ENCODE data around the gene PLEK2.

PLEK2 gene

DNA sequence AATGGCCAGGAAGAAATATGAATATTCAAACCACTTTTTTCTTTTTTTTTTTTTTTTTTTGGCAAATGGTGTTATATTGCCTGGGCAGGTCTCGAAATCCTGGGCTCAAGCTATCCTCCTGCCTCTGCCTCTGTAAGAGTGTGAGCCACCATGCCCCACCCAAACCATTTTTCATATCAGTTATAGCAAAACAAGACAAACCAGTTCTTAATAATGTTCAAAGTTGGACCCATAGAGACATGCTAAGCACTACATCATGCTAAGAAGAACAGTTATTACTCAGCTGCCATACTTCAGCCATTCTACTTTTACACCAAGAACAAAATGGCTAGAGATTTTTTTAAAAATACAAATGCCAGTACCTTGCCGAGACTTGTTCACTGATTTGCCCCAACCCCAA is 26.3 kb downstream of the PLEK2 start:
- Histone ChIP-seq H3K27me3 (ENCODE audit: insufficient read depth, low read length) (no peaks in the 10 kb centered on the region), H3K4me1 (ENCODE audit: insufficient read depth, low read length) (no peaks in the 10 kb centered on the region), H3K4me3 (ENCODE audit: low read length) (no peak overlapping the region), H2AFZ (ENCODE audit: low read depth, low read length) (no peak overlapping the region), H3K9me3 (ENCODE audit: low read length) (no peaks in the 10 kb centered on the region), H3K36me3 (ENCODE audit: insufficient read depth, low read length) (peaks cover 56% of the 10 kb centered on the region)

DNA sequence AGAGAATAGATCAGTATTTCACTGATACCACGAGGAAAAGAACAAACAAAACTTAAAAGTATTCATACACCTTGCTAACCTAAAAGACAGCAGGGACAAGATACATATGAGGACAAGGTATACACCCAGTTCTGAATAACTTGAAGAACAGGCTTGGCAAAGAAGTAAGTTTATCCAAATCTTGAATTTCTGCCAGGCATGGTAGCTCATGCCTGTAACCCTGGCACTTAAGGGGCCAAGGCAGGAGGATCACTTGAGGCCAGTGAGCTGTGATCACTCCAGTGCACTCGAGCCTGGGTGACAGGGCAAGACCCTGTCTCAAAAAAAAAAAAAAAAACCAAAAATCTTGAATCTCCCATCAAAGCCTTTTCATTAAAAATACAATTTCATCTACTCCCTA is 26.8 kb downstream of the PLEK2 start:
- no peaks in the 10 kb centered on the region for H3K9me3 ChIP-seq (ENCODE audit: low read length)
- no peaks in the 10 kb centered on the region for H3K4me1 ChIP-seq (ENCODE audit: insufficient read depth, low read length)
- H3K4me3 ChIP-seq (ENCODE audit: low read length) = no peak overlapping the region
- H3K27me3 ChIP-seq (ENCODE audit: insufficient read depth, low read length) = no peaks in the 10 kb centered on the region
- H3K36me3 ChIP-seq (ENCODE audit: insufficient read depth, low read length) = peaks cover 61% of the 10 kb centered on the region
- no peak overlapping the region for H2AFZ ChIP-seq (ENCODE audit: low read depth, low read length)

DNA sequence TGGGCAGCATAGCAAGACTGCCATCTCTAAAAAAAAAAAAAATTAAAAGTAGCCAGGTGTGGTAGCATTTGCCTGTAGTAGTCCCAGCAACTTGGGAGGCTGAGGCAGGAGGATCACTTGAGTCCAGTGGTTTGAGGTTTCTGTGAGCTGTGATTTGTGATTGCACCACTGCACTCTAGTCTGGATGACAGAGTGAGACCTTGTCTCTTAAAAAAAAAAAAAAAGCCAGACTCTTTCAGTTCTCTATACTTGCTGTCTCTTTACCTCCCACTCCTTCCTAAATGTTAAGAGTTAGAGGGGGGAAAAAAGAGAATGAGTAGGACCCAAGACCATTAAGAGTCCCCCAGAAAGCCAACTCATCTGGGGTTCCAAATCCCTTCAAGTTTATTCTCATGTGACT is 34.0 kb downstream of the PLEK2 start:
- H3K27me3 ChIP-seq (ENCODE audit: insufficient read depth, low read length) = no peaks in the 10 kb centered on the region
- no peaks in the 10 kb centered on the region for H3K4me1 ChIP-seq (ENCODE audit: insufficient read depth, low read length)
- H2AFZ ChIP-seq (ENCODE audit: low read depth, low read length) = no peak overlapping the region
- H3K9me3 ChIP-seq (ENCODE audit: low read length) = no peaks in the 10 kb centered on the region
- peaks cover 87% of the 10 kb centered on the region for H3K36me3 ChIP-seq (ENCODE audit: insufficient read depth, low read length)
- H3K4me3 ChIP-seq (ENCODE audit: low read length) = no peak overlapping the region

DNA sequence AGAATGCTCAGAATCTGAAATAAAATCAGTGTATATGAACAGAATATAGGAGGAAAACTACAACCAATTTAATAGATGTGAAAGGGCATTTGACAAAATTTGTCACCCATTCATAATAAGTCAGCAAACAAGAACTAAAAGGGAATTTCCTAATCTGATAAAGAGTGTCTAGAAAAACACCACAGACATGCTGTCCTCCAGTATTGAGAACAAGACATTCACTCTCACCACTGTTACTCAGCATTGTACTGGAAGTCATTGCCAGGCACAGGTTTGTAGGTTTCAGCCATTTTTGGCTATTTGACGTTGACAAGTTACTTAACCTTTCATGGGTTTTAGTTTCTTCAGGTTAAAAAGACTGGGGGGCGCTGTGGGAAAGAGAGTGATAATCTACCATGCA is 38.6 kb downstream of the PLEK2 start:
- no peaks in the 10 kb centered on the region for H3K9me3 ChIP-seq (ENCODE audit: low read length)
- H3K27me3 ChIP-seq (ENCODE audit: insufficient read depth, low read length) = no peaks in the 10 kb centered on the region
- no peak overlapping the region for H3K4me3 ChIP-seq (ENCODE audit: low read length)
- H3K36me3 ChIP-seq (ENCODE audit: insufficient read depth, low read length) = peaks cover 76% of the 10 kb centered on the region
- H2AFZ ChIP-seq (ENCODE audit: low read depth, low read length) = no peak overlapping the region
- no peaks in the 10 kb centered on the region for H3K4me1 ChIP-seq (ENCODE audit: insufficient read depth, low read length)

DNA sequence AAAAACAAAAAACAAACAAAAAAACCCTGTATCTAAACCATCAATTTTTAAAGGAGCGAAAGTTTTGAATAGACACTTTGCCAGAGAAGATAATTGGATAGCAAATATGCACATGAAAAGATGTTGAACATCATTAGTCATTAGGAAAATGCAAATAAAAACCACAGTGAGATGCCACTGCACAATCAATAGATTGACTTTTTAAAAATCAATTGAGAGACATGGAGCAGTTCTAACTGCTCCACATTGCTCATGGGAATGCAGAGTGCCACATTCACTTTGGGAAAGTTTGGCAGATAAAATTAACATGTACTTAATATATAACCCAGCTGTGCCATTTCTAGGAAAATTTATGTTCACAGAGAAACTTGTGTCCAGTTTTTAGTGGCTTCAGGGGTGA is 39.1 kb downstream of the PLEK2 start:
- Histone ChIP-seq H2AFZ (ENCODE audit: low read depth, low read length) (no peak overlapping the region), H3K4me1 (ENCODE audit: insufficient read depth, low read length) (no peaks in the 10 kb centered on the region), H3K27me3 (ENCODE audit: insufficient read depth, low read length) (no peaks in the 10 kb centered on the region), H3K4me3 (ENCODE audit: low read length) (no peak overlapping the region), H3K9me3 (ENCODE audit: low read length) (no peaks in the 10 kb centered on the region), H3K36me3 (ENCODE audit: insufficient read depth, low read length) (peaks cover 80% of the 10 kb centered on the region)

DNA sequence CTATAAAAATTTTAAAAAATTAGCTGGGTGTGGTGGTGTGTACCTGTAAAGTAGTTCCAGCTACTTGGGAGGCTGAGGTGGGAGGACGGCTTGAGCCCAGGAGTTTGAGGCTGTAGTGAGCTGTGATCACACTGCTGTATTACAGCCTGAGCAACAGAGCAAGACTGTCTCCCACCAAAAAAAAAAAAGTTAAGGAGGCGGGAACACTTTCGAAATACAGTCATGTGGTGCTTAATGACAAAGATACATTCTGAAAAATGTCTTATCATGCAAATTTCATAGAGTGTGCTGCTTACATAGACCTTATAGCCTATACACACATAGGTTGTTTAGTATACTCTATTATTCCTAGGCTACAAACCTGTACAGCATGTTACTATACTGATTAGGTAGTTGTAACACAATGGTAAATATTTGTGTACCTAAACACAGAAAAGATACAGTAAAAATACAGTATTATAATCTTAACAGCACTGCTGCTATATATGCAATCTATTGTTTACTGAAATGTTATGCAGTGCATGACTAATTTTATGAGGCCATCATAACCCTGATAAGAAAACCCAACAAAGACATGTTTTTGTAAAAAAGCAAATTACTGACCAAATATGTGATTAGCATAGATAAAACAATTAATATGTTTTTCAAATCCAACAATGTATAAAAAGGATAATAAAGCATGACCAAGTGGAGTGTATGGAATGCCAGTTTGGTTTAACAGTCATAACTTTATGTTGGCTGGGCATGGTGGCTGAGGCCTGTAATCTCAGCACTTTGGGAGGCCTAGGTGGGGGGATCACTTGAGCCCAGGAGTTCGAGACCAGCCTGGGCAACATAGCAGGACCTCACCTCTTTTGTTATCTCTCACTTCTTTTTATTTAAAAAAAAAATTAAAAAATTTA is 40.5 kb downstream of the PLEK2 start:
- Histone ChIP-seq H3K4me3 (ENCODE audit: low read length) (no peak overlapping the region), H3K9me3 (ENCODE audit: low read length) (no peaks in the 10 kb centered on the region), H2AFZ (ENCODE audit: low read depth, low read length) (no peak overlapping the region), H3K27me3 (ENCODE audit: insufficient read depth, low read length) (no peaks in the 10 kb centered on the region), H3K4me1 (ENCODE audit: insufficient read depth, low read length) (no peaks in the 10 kb centered on the region), H3K36me3 (ENCODE audit: insufficient read depth, low read length) (peaks cover 79% of the 10 kb centered on the region)

DNA sequence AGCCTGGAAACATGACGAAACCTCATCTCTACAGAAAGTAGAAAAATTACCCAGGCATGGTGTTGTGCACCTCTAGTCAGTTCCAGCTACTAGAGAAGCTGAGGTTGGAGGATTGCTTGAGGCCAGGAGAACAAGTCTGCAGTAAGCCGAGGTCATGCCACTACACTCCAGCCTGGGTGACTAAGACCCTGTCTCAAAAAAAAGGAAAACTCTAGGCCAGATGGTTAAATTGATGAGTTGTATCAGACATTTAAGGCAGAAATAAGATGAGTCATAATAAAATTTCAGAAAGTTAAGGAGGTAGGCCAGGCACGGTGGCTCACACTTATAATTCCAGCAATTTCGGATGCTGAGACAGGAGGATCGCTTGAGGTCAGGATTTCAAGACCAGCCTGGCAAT is 41.1 kb downstream of the PLEK2 start:
- Histone ChIP-seq H3K36me3 (ENCODE audit: insufficient read depth, low read length) (peaks cover 79% of the 10 kb centered on the region), H3K9me3 (ENCODE audit: low read length) (no peaks in the 10 kb centered on the region), H3K4me3 (ENCODE audit: low read length) (no peak overlapping the region), H2AFZ (ENCODE audit: low read depth, low read length) (no peak overlapping the region), H3K27me3 (ENCODE audit: insufficient read depth, low read length) (no peaks in the 10 kb centered on the region), H3K4me1 (ENCODE audit: insufficient read depth, low read length) (no peaks in the 10 kb centered on the region)

DNA sequence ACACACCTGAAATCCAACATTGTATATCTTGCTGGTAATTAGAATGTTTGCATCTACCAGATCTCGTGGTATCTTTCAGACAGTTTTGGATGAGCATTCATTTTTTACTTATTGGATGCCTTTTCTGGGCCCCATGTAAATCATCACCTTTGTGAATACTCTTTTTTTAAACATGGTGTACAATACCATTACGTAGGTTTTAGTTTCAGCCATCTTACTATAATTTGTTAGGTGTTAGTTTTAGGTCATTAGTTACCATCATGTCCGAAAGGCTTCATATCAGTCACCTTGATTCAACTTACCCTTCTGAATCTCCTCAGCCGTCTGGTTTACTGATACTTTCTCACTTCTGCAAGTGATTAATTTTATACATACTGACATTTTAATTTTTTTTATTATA is 46.5 kb downstream of the PLEK2 start:
- Histone ChIP-seq H3K9me3 (ENCODE audit: low read length) (no peaks in the 10 kb centered on the region), H3K27me3 (ENCODE audit: insufficient read depth, low read length) (no peaks in the 10 kb centered on the region), H3K36me3 (ENCODE audit: insufficient read depth, low read length) (peaks cover 55% of the 10 kb centered on the region)

DNA sequence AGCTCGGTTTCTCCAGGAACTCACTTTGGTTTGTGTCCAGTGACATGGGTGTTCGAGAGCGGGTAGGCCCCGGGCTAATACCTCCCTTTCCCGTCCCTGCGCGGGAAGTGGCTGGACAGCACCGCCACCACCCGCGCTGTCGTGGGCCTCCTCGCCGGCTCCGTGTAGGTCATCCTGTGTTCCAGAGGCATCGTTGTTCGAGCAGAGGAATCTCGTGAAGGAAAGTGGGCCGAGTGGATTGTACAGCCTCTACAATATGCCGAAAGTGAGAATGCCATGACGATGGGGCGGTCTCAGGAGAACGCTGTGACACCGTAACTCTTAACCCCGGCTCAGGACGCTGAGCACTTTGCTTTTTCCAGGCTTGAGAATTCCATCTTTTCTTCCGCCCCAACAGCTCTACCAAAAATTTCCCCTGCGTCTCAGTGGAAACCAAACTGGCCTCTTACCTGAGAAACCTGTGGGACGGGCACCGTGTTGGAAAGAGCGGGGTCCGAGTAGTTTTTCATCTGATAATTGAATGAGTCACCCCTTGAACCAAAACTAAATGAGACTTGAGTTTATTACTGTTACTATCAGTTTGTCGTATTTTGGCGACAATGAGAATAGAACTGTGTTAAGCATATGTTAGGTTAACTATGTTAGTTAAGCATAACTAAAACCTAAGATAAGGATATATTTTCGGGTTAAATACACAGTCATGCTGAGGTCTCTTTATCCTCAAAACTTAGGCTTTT is 51.3 kb downstream of the PLEK2 start:
- Histone ChIP-seq H3K27me3 (ENCODE audit: insufficient read depth, low read length) (no peaks in the 10 kb centered on the region), H2AFZ (ENCODE audit: low read depth, low read length) (peak overlapping the region; percentile 48), H3K4me3 (ENCODE audit: low read length) (peak overlapping the region; percentile 88), H3K9me3 (ENCODE audit: low read length) (no peaks in the 10 kb centered on the region), H3K36me3 (ENCODE audit: insufficient read depth, low read length) (peaks cover 13% of the 10 kb centered on the region), H3K4me1 (ENCODE audit: insufficient read depth, low read length) (peaks cover 42% of the 10 kb centered on the region)

More for the DNA sequence above, 46.5 kb downstream of the PLEK2 start:
- H3K4me1 ChIP-seq (ENCODE audit: insufficient read depth, low read length) = peaks cover 18% of the 10 kb centered on the region
- H2AFZ ChIP-seq (ENCODE audit: low read depth, low read length) = no peak overlapping the region
- H3K4me3 ChIP-seq (ENCODE audit: low read length) = no peak overlapping the region

DNA sequence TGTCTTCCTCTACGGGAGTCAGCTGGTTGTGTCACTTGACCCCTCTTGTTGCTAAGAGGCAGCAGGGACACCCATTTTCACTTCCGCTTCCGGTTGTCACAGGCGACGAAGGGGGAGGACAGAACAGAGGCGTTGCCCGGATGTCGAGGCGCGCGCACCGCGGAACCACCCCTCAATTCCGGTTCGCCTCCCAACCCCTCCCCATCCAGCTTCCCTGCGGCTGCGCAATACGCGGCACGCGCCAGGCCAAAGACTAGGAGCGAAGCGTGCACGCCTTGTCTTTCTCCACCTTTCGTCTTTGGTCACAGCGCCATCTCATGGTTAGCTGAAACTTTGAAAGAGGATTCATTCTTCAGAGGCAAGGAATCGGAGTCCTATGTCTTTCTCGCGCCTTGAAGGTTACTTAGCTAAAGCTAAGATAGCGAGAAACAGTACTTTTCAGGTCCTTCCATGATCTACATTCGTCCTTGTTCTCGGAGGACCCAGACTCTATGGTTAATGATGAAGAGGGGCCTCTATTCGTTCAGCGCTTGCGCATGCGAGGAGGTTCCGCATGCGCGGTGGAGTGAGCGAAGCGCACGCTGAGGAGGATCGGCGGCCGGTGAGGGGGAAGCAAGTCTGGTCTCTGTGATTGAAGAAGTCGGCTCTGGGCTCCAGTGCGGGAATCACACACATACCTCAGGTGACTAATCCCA is 52.0 kb downstream of the PLEK2 start, which contains the start of the genes ATP6V1D and EIF2S1:
Gene ATP6V1D (minus strand): TSS at position 30 of the 695 bp plus-strand sequence. CDS start 106 bp downstream, outside the sequence.
Gene EIF2S1 (plus strand): TSS at position 554 of the 695 bp plus-strand sequence. CDS start 4,440 bp downstream, outside the sequence.
- Histone ChIP-seq H3K4me1 (ENCODE audit: insufficient read depth, low read length) (peaks cover 42% of the 10 kb centered on the region), H3K4me3 (ENCODE audit: low read length) (peak within 1 kb of the TSS; percentile 88), H3K27me3 (ENCODE audit: insufficient read depth, low read length) (no peaks in the 10 kb centered on the region), H3K36me3 (ENCODE audit: insufficient read depth, low read length) (peaks cover 6% of the 10 kb centered on the region), H3K9me3 (ENCODE audit: low read length) (no peaks in the 10 kb centered on the region), H2AFZ (ENCODE audit: low read depth, low read length) (peak within 1 kb of the TSS; percentile 48)

DNA sequence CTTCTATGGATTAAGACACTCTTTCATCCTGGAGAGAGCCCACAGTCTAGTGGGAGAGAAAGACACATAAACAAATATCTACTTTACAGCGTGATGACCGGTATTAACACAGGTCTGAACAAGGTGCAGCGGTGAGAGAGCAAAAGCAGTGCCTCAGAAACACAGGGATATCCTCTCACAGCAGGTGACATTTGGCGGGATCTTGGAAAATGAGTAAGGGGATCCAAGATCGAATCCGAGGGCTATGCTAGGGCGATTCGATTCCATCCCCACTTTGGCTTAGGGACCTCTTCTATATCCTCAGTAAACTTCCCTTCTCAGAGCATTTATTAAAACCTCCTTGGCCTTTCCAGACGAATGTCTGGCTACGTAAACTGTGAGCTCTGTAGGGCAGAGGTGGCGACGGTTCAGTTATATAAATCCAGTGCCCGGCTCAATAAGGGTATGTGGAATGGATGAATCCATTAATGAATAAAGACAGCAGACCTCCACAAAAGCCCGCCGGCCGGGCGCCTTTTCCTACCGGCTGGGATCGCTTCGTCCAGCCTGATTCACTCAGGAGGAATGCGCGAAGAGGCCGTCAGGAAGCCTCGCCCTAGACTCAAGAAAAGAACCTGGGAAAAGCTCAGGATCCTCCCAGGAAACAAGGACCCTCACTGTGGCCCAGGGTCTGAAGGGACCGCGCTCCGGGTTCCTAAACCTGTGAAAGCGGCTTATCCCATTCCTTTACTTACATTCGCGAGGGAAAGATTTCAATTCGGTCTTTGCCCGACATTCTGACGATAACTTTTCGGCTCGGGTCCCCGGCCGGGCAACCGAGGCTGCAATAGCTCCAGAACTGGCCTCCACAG is 52.8 kb downstream of the PLEK2 start:
- Histone ChIP-seq H3K4me3 (ENCODE audit: low read length) (peak overlapping the region; percentile 88), H3K36me3 (ENCODE audit: insufficient read depth, low read length) (no peaks in the 10 kb centered on the region), H3K4me1 (ENCODE audit: insufficient read depth, low read length) (peaks cover 42% of the 10 kb centered on the region), H3K27me3 (ENCODE audit: insufficient read depth, low read length) (no peaks in the 10 kb centered on the region), H2AFZ (ENCODE audit: low read depth, low read length) (no peak overlapping the region), H3K9me3 (ENCODE audit: low read length) (no peaks in the 10 kb centered on the region)

DNA sequence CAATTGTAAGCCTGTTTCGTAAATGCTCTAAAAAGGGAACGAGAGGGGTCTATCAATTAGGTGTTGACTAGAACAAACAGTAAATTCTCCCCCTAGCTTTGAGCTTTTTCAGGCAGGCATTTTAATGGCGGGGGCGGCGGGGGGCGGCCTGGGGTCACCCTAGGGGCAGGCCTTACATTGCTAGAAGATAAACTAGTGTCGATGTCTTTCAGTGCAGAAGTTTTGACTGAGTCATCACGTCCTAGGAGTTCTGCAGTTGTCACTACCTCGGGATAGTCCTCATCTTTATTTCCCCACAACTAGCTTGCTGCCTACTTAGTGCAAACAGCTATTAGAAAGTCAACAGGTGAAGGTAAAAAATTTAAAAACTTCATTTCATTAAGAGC is 54.0 kb downstream of the PLEK2 start:
- Histone ChIP-seq H3K9me3 (ENCODE audit: low read length) (no peaks in the 10 kb centered on the region), H3K36me3 (ENCODE audit: insufficient read depth, low read length) (no peaks in the 10 kb centered on the region), H3K27me3 (ENCODE audit: insufficient read depth, low read length) (no peaks in the 10 kb centered on the region), H3K4me3 (ENCODE audit: low read length) (peak overlapping the region; percentile 88), H3K4me1 (ENCODE audit: insufficient read depth, low read length) (peaks cover 42% of the 10 kb centered on the region), H2AFZ (ENCODE audit: low read depth, low read length) (no peak overlapping the region)
